ENCODE data around the gene ST6GALNAC5. TPM values are rescaled to one million over a fixed set of nuclear protein-coding genes. Genes with fewer than 3 reads are reported as not detected.

ST6GALNAC5 gene
- total and polyA plus RNA-seq, 10 of the 15 experiments (the other 5 are each of a cell fraction or from before 2014, with no cell fraction given) = under 0.01 to 1.8 (median 0.07) TPM; not detected in 6

DNA sequence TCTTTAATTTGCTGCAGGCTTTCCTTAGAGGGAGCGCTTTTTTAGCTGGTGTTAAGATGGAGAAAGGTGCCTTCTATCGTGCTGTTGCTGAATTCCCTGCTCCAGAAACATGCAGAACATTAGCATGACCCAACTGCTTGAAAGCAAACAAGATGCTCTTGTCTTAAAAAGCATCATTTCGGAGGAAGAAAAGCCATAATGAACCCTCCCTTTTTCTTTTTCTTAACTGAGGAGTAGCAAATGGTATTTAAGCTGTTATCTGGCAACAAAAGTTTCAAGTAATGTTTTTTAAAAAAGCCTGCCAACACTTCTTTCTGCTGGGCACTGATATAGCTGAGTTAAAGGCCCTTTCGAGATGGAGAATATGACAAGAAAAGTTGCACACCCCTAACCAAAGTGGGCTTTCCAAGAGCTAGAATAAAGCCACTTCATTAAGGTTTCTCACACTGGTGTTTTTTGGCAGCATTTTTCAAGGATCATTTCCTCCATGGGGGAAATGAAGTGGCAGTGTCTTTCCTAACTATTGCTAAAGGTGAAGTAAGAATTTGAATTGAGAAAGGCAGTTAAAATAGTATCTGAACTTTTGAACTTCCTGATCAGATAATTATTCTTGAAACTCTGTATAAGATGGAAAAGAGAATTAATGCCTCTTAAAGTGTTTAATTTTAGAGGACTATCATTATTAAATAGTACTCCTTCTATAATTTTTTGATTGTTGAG, 38.8 kb downstream of the ST6GALNAC5 start:
- in situ Hi-C loops (cut with MboI) = no loop called here
- no TSS peak for BruUV-seq (replicated peaks)
- H3K9ac ChIP-seq (ENCODE audit: control insufficient read depth, insufficient read depth, low read length) = no peak overlapping the region
- H3K4me2 ChIP-seq (ENCODE audit: control insufficient read depth, insufficient read depth) = no peak overlapping the region
- WGBS (ENCODE audit: insufficient coverage, insufficient replicate concordance, low lambda C conversion rate, missing lambda C conversion rate) = 4% methylated on average over 4 of the region's 4 CpGs
- no peak overlapping the region for H3K27ac ChIP-seq (ENCODE audit: control insufficient read depth, insufficient read depth)
- H3K27me3 ChIP-seq (replicated peaks in 1 of 2; ENCODE audit: control insufficient read depth in 2 of 2, insufficient read depth in 2 of 2, low read length in 1 of 2) = no peaks in the 10 kb centered on the region; a peak in 1 of 4 replicates
- no peaks in the 10 kb centered on the region for H4K20me1 ChIP-seq (ENCODE audit: control insufficient read depth, insufficient read depth)
- TF ChIP-seq BRCA1 (IDR thresholded peaks at IDR 0.05; ENCODE audit: low read depth, low read length) = no peak
- TF ChIP-seq ZNF622 (IDR thresholded peaks at IDR 0.05) = no peak
- no peak for TF ChIP-seq EZH2 (IDR thresholded peaks at IDR 0.05; ENCODE audit: borderline replicate concordance, control insufficient read depth, low read depth, low read length)
- TF ChIP-seq SREBF1 (IDR thresholded peaks at IDR 0.05; ENCODE audit: low read length) = no peak
- TF ChIP-seq NR2F1 (conservative IDR thresholded peaks at IDR 0.05) = no peak
- TF ChIP-seq, protein P1, sequence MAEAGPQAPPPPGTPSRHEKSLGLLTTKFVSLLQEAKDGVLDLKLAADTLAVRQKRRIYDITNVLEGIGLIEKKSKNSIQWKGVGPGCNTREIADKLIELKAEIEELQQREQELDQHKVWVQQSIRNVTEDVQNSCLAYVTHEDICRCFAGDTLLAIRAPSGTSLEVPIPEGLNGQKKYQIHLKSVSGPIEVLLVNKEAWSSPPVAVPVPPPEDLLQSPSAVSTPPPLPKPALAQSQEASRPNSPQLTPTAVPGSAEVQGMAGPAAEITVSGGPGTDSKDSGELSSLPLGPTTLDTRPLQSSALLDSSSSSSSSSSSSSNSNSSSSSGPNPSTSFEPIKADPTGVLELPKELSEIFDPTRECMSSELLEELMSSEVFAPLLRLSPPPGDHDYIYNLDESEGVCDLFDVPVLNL (IDR thresholded peaks at IDR 0.05; ENCODE audit: low read depth, low read length) = no peak
- no peak for TF ChIP-seq LARP7 (IDR thresholded peaks at IDR 0.05)
- TF ChIP-seq KDM1A (IDR thresholded peaks at IDR 0.05; ENCODE audit: borderline replicate concordance) = no peak
- TF ChIP-seq NFYA (IDR thresholded peaks at IDR 0.05; ENCODE audit: borderline replicate concordance, low read depth, low read length) = no peak
- no peak for TF ChIP-seq SMC3 (IDR thresholded peaks at IDR 0.05; ENCODE audit: borderline replicate concordance, low read length)
- no peak for TF ChIP-seq BCL11A (IDR thresholded peaks at IDR 0.05; ENCODE audit: low read depth, low read length)
- intact Hi-C loops (cut with micrococcal nuclease; ENCODE audit: unreplicated experiment) = no loop called here
- RAD21 ChIA-PET (ENCODE audit: unreplicated experiment) = interaction anchor here (1.0 to 1.2 kb wide), 3 partner anchors 32 to 102 kb away, joined by 3 read pairs; no protein-coding TSS in a partner anchor
- H3K9me3 ChIP-seq (replicated peaks; ENCODE audit: control insufficient read depth, insufficient read depth, low read length) = no peaks in the 10 kb centered on the region
- ATAC-seq (no peak), DNase-seq (ENCODE audit: low read depth, low spot score) (no peak), FAIRE-seq (no peak)
- POLR2A ChIA-PET = interaction anchor here (0.9 to 1.1 kb wide), 3 partner anchors 12 to 14 kb away, joined by 3 read pairs; no protein-coding TSS in a partner anchor
- no peaks in the 10 kb centered on the region for H3K79me2 ChIP-seq (ENCODE audit: control insufficient read depth, insufficient read depth, low read length)
- CTCF ChIA-PET = no interaction called here
- H3K4me3 ChIP-seq = no peak overlapping the region
- no peaks in the 10 kb centered on the region for H3K36me3 ChIP-seq (ENCODE audit: control insufficient read depth in 2 of 2, insufficient read depth in 2 of 2, low read length in 1 of 2)
- SMC1A ChIA-PET (ENCODE audit: uncharacterized antibody, unreplicated experiment) = interaction anchor here (0.9 to 3.6 kb wide), 6 partner anchors 13 to 220 kb away, joined by 4 to 55 read pairs (median 11); no protein-coding TSS in a partner anchor
- no peaks in the 10 kb centered on the region for H3K4me1 ChIP-seq (ENCODE audit: control insufficient read depth, insufficient read depth, low read length)
- H2AFZ ChIP-seq (ENCODE audit: control insufficient read depth, low read depth, low read length) = no peak overlapping the region
